Measurements from ENCODE around the gene KDM5C.
A peak's percentile ranks its signal among the peaks of the same experiment; 100 is the strongest.

DNA sequence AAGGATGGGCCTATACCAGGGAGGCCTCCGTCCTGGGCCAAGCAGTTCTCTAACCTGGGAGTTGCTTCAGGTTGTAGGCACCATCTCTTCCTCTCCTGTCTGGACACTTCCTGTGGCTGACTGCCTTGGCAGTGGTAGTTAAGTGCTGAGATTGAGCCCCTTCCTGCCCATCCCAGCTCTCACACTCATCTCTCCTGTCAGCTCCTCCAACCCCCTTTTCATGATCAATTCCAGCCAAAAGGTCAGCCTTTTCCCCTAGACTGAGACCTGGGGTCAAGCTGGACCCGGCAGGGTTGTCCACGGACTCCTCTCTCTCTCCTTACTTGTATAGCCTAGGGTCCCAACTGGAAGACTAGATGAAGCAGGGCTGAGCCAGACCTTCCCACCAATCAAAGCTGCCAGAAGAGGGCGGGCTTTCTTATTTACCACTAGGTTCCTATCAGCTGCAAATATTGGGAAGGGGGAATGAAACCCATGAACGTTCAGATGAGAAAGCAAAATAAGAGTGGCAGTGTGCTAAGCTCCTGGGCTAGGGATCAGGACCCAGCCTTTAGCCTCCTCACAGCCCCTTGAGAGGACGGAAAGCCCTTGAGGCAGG, 34.5 kb downstream of the KDM5C start:
- no peak for TF ChIP-seq POLR2A (IDR thresholded peaks at IDR 0.05)
- peak in 1 of 12 donors; percentile 10 for TF ChIP-seq CTCF (IDR thresholded peaks at IDR 0.05)

Measured in heart left ventricle (tissue), 13 donors.